GM20000 (cell line): ENCODE measurements around the gene APOD.

Experiments
- DNase-seq: peaks from one replicate; pipeline ENCODE4 v3.0.0; 2012; ENCODE audit warnings: low spot score
- TF ChIP-seq, protein P1 (sequence below): IDR thresholded peaks from 2 replicates; pipeline ENCODE4 v1.5.1; 2012; ENCODE audit warnings: mild to moderate bottlenecking, control low read depth; ENCODE audit errors: extremely low read depth, missing control alignments

Gene APOD

DNA sequence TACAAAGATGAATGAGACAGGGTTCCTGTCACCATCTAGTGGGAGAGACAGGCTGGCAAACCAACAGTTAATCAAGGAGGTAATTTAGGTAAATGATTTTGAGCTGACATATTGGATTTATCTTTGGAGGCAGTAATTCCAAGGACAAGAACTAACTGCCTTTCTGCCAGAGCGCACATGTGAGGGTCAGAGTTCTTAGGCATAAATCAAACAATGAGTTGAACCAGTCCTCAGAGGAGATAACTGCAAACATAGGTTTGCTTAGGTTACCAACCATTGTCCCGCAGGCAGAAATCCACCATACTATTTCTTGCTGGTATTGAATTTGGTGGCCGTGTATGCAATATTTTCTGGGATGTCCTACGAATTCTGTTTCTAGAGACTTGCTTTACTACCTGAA is 26.4 kb downstream of the APOD start:
- TF ChIP-seq, protein P1, sequence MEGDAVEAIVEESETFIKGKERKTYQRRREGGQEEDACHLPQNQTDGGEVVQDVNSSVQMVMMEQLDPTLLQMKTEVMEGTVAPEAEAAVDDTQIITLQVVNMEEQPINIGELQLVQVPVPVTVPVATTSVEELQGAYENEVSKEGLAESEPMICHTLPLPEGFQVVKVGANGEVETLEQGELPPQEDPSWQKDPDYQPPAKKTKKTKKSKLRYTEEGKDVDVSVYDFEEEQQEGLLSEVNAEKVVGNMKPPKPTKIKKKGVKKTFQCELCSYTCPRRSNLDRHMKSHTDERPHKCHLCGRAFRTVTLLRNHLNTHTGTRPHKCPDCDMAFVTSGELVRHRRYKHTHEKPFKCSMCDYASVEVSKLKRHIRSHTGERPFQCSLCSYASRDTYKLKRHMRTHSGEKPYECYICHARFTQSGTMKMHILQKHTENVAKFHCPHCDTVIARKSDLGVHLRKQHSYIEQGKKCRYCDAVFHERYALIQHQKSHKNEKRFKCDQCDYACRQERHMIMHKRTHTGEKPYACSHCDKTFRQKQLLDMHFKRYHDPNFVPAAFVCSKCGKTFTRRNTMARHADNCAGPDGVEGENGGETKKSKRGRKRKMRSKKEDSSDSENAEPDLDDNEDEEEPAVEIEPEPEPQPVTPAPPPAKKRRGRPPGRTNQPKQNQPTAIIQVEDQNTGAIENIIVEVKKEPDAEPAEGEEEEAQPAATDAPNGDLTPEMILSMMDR: no peak

DNA sequence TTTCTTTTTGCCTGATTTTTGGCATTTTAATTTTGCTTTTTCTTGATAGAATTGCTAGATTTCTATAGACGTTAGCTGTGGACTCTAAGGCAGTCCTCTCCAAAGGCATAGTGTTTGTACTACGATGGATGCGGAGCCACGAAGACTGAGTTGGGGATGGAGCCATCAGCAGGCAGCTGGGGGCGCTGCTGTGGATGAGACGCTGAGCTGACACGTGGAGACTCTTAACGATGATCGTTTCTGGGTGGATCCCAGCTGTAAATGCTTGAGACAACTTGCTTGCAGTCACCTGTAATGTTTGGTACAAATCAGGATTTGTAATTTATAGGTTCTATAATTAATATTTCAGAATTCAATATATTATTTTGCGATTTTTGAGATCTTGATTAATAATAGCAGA is 27.4 kb downstream of the APOD start:
- DNase-seq: peak; percentile 32
- TF ChIP-seq, protein P1: peak; percentile 38

More for the DNA sequence above, 26.4 kb downstream of the APOD start:
- no peak for DNase-seq

DNA sequence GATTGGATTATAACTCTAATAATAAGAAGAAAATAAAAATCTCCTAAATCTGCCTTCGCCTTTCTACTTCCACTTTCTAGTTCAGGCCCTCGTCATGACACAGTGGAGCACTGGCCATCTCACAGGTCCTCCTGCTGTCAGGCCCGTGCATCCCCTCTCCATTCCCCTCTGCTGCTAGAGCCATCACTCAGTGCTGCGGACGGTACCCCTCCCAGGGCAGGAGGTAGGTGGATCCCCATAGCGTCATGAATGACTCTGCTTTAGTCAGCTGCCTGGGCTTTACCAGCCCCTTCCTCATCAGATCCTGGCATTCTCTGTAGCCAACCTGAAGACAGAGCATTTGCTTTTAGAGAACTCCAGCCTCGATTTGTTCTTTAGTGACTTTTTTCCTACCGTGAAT is 28.6 kb downstream of the APOD start:
- TF ChIP-seq, protein P1: no peak
- no peak for DNase-seq

DNA sequence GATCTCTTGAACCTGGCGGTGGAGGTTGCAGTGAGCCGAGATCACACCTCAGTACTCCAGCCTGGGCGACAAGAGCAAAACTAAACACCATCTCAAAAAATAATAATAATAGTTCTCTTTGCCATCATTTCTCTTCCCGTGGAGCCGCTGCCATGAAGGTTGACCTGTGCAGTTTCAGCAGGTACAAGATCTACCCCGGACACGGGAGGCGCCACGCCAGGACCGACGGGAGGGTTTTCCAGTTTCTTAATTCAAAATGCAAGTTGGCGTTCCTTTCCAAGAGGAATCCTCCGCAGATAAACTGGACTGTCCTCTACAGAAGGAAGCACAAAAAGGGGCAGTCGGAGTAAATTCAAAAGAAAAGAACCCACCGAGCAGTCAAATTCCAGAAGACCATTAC is 29.3 kb downstream of the APOD start:
- DNase-seq: no peak
- TF ChIP-seq, protein P1: no peak

DNA sequence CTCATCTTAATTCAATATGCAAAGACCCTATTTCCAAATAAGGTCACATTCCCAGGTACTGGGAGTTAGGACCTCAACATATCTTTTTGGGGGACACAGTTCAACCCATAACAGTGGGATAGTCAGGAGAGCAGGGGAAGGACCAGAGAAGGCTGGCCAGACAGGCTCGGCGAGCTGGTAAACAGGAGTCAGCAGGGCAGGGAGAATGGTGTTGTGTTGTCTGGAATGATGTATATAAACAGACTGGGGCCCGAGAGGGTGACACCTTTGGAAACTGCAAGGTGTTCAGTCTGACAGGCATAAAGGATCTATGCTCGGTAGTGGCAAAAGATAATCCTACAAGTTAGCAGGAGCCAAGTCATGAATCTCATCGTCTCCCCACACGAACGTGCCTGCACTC is 30.5 kb downstream of the APOD start:
- no peak for DNase-seq
- TF ChIP-seq, protein P1: no peak

DNA sequence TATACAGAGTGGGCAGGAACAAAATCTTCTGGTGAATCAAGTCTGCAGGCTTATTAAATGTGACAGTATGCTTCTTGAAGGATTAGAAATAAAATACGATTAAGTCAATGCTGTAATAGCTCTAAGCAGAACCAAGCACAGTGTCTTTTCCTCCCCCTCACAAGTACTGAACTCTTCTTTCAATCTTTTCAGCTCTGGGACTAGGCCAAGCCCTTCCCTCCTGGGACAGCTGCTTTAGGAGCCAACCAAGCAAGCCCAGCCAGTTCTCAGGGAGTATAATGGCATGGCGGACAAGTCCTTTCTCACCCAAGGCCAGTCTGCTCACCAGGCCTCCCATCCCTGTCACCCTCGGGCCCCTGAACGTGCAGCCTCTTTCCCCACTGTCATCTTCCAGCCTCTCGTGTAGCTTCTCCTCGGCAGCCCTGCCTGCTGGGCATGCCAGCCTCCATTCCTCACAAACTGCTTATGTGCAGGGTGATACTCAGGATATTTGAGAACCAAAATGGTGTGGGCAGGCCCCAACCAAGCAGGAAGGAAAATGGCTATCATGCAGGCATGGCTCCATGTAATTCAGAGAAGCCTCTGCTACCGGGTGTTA is 32.3 kb downstream of the APOD start:
- TF ChIP-seq, protein P1: no peak
- no peak for DNase-seq

DNA sequence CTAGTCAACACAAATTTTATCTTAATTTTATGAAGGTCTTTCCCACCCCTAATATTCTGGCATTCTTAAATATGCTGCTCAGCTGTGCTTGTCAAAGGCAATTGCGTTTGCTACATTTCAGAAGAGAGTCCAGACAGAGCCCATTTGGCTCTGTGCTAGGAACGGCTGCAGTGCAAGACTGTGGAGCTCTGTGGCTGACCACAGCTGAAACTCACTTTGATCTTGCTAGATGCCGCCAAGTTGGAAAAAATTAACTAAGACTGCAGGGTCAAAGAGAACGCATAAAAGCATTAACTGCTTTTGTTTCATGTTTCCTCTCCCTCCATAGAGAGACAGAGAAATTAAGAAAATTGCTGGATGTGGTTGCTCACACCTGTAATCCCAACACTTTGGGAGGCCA is 33.0 kb downstream of the APOD start:
- TF ChIP-seq, protein P1: no peak
- DNase-seq: no peak
